SJSA1 (cell line): ENCODE measurements around the gene MAGEA1. TPM values are rescaled to one million over a fixed set of nuclear protein-coding genes. Genes with fewer than 3 reads are reported as not detected.

ENCODE experiments used
- DNase-seq, 2 experiments: peaks; one replicate each; pipeline ENCODE4 v3.0.0-alpha.2; 2015 to 2020; ENCODE audit warnings: low spot score in 2 of 2, low read depth in 1 of 2
- H3K27ac ChIP-seq: fragments of 250-450 bp; sonication (Bioruptor Pico); 2 replicates; pipeline ENCODE4 v1.5.1; 2020; ENCODE audit warnings: mild to moderate bottlenecking, moderate library complexity
- H3K27me3 ChIP-seq: fragments of 250-450 bp; sonication (Bioruptor Pico); replicated peaks from 2 replicates; pipeline ENCODE4 v1.5.1; 2020; ENCODE audit warnings: mild to moderate bottlenecking, moderate library complexity
- H3K36me3 ChIP-seq: fragments of 250-450 bp; sonication (Bioruptor Pico); 2 replicates; pipeline ENCODE4 v1.5.1; 2020; ENCODE audit warnings: mild to moderate bottlenecking
- H3K4me1 ChIP-seq: fragments of 250-450 bp; sonication (Bioruptor Pico); replicated peaks from 2 replicates; pipeline ENCODE4 v1.6.1; 2021; ENCODE audit warnings: mild to moderate bottlenecking
- H3K4me3 ChIP-seq: fragments of 250-450 bp; sonication (Bioruptor Pico); 2 replicates; pipeline ENCODE4 v1.5.1; 2020; ENCODE audit warnings: mild to moderate bottlenecking
- H3K9me3 ChIP-seq: fragments of 250-450 bp; sonication (Bioruptor Pico); replicated peaks from 2 replicates; pipeline ENCODE4 v1.5.1; 2020; ENCODE audit warnings: mild to moderate bottlenecking
- total RNA-seq: library from RNA; depleted of rRNA; stranded (reverse); fragments of >200 nt; shearing (Covaris generic); gene quantifications from 2 replicates; pipeline ENCODE4 v1.2.3, GENCODE V29; 2014; rRNA removed

MAGEA1 gene
- total RNA-seq, 1 experiment from 2014 or later = not detected

- DNase-seq = no peak
- Histone ChIP-seq H3K9me3 (no peaks in the 10 kb centered on the region), H3K27ac (no peak overlapping the region), H3K4me1 (no peaks in the 10 kb centered on the region), H3K36me3 (no peaks in the 10 kb centered on the region), H3K4me3 (no peak overlapping the region), H3K27me3 (no peaks in the 10 kb centered on the region)
Measured at GRCh38 chrX:153209347-153209746, 30.3 kb downstream of the MAGEA1 start.

DNA sequence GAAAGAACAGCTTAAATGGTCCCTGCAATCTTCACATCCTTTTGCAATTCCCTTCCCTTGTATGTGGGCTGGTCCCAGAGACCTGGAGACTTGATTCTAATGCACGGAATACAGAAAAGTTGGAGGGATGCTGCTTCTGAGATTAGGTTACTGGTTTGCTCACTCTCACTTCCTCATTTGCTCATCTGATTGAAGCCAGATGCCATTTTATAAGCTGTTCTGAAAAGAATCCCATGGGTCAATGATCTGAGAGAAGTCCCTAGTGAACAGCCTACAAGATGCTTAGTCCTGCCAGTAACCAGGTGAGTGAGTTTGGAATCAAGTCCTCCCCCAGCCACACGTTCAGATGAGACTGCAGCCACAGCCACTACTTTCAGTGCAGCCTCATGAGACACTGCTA is 35.9 kb downstream of the MAGEA1 start:
- DNase-seq = no peak

DNA sequence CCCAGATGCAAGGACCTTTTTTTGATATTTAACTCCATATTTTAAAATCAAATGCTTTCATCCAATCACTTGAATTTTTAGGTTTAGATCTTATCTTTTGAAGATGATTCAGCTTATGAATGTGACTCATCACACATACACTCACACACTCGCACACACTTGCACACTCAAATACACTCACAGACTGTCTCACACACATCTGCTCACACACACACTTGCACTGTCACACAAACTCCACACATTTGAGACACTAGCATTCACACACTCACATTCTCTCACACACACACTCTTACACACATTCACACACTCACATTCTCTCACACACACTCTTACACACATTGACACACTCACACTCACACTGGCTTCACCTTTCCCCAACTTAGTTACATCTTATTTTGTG is 37.8 kb downstream of the MAGEA1 start:
- Histone ChIP-seq H3K36me3 (no peaks in the 10 kb centered on the region), H3K27me3 (no peaks in the 10 kb centered on the region), H3K9me3 (no peaks in the 10 kb centered on the region), H3K4me1 (no peaks in the 10 kb centered on the region), H3K27ac (no peak overlapping the region), H3K4me3 (no peak overlapping the region)
- no peak for DNase-seq

More for the DNA sequence above, 35.9 kb downstream of the MAGEA1 start:
- no peaks in the 10 kb centered on the region for H3K9me3 ChIP-seq
- no peaks in the 10 kb centered on the region for H3K36me3 ChIP-seq
- H3K27ac ChIP-seq = no peak overlapping the region
- no peaks in the 10 kb centered on the region for H3K4me1 ChIP-seq
- H3K4me3 ChIP-seq = no peak overlapping the region
- H3K27me3 ChIP-seq = no peaks in the 10 kb centered on the region

DNA sequence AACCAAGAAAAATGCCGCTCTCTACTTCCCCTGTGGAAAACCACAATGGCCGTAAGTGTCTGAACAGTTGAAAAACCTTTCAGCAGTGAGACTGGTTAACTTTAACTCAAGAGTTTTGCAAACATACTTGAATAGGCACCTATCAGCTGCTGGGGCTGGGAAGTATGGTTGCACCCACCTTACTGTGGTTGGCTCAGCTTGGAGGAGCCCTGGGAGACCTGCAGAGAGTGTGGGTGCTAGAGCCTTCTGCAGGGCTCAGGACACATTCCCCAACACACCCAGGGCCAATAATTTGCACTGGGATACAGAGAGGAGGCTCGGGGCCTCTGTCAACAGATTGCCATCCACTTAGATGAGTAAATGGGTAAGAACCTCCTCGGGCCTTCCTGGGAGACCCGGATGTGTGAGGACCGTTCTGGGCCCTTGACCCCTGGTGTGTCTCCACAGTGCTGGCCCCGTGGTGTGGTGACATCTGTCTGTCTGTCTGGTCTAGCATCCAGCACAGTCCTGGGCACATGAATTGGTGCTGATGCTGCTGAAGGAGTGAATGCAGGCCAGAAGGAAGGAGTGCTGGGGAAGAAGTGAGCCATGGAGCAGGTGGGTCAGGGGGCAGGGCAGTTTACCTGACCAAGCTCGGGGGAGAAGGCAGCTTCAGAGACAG is 46.5 kb downstream of the MAGEA1 start:
- Histone ChIP-seq H3K4me1 (no peaks in the 10 kb centered on the region), H3K27ac (no peak overlapping the region), H3K36me3 (no peaks in the 10 kb centered on the region), H3K4me3 (no peak overlapping the region), H3K9me3 (no peaks in the 10 kb centered on the region), H3K27me3 (no peaks in the 10 kb centered on the region)
- DNase-seq = no peak

GRCh38 chrX:153226344-153227185 is 47.5 kb downstream of the MAGEA1 start:
- Histone ChIP-seq H3K4me1 (no peaks in the 10 kb centered on the region), H3K4me3 (no peak overlapping the region), H3K9me3 (no peaks in the 10 kb centered on the region), H3K36me3 (no peaks in the 10 kb centered on the region), H3K27ac (no peak overlapping the region), H3K27me3 (no peaks in the 10 kb centered on the region)
- DNase-seq = no peak

Other genes with a start within 250 kb of the MAGEA1 start
- gene PNMA5, start 185.2 kb upstream of the MAGEA1 start, total RNA-seq = 0.08 TPM in 1 of 2 replicates, not detected in the other
- not detected in 2 replicates for gene PNMA3, start 122.8 kb upstream of the MAGEA1 start, total RNA-seq
- not detected in 2 replicates for gene PNMA6A, start 106.8 kb upstream of the MAGEA1 start, total RNA-seq
- not detected in 2 replicates for gene PNMA6F, start 142.5 kb downstream of the MAGEA1 start, total RNA-seq
- 4.4 and 8.9 TPM in 2 replicates for gene ZNF275, start 154.9 kb downstream of the MAGEA1 start, total RNA-seq
- gene PNMA6E, start 222.1 kb downstream of the MAGEA1 start, total RNA-seq = not detected in 2 replicates
- gene ZFP92, start 232.2 kb downstream of the MAGEA1 start, total RNA-seq = not detected in 2 replicates